GM23338 (cell line): Measurements from ENCODE around the gene ZNF536. TPM values are rescaled to one million over a fixed set of nuclear protein-coding genes. Genes with fewer than 3 reads are reported as not detected.
"Not testable (repeated sequence)": the region's sequence is repeated elsewhere in the genome, so short reads cannot be mapped to it uniquely, and the experiment has no call there.

Experiments
- ATAC-seq: fragments of 200-7000 bp; cut with Tn5 transposase; 3 replicates; pipeline ENCODE4 v1.9.1; 2020
- DNase-seq: peaks from one replicate; pipeline ENCODE4 v3.0.0-alpha.2; 2015; ENCODE audit warnings: low spot score
- H2AFZ ChIP-seq: fragments of 200-600 bp; sonication (generic); 2 replicates; pipeline ENCODE4 v1.8.0; 2016; ENCODE audit warnings: antibody characterized with exemption, mild to moderate bottlenecking, moderate library complexity
- H3F3A ChIP-seq: fragments of 200-600 bp; sonication (generic); replicated peaks from 2 replicates; pipeline ENCODE4 v1.8.0; 2017; ENCODE audit warnings: antibody characterized with exemption, mixed run types, low read depth
- H3K27ac ChIP-seq: fragments of 200-600 bp; sonication (generic); 2 replicates; pipeline ENCODE4 v1.6.1; 2016; ENCODE audit warnings: low read depth
- H3K27me3 ChIP-seq: fragments of 200-600 bp; sonication (generic); 2 replicates; pipeline ENCODE4 v1.8.0; 2016; ENCODE audit warnings: mild to moderate bottlenecking, mixed run types, moderate library complexity; ENCODE audit not compliant: insufficient read depth
- H3K36me3 ChIP-seq: fragments of 200-600 bp; sonication (generic); 2 replicates; pipeline ENCODE4 v1.8.0; 2016; ENCODE audit warnings: mild to moderate bottlenecking; ENCODE audit not compliant: insufficient read depth
- H3K4me1 ChIP-seq: fragments of 200-600 bp; sonication (generic); 2 replicates; pipeline ENCODE4 v1.8.0; 2016; ENCODE audit warnings: mild to moderate bottlenecking, moderate library complexity; ENCODE audit not compliant: insufficient read depth
- H3K4me2 ChIP-seq: fragments of 200-600 bp; sonication (generic); 2 replicates; pipeline ENCODE4 v1.7.1; 2017; ENCODE audit warnings: mixed run types
- H3K4me3 ChIP-seq: fragments of 200-600 bp; sonication (generic); 2 replicates; pipeline ENCODE4 v1.6.1; 2016; ENCODE audit warnings: mixed run types
- H3K79me2 ChIP-seq: fragments of 200-600 bp; sonication (generic); replicated peaks from 2 replicates; pipeline ENCODE4 v1.8.0; 2017; ENCODE audit warnings: mild to moderate bottlenecking; ENCODE audit not compliant: insufficient read depth
- H3K9me2 ChIP-seq: fragments of 200-600 bp; sonication (generic); 2 replicates; pipeline ENCODE4 v1.8.0; 2017; ENCODE audit not compliant: insufficient read depth
- H4K20me1 ChIP-seq: fragments of 200-600 bp; sonication (generic); replicated peaks from 2 replicates; pipeline ENCODE4 v1.8.0; 2017; ENCODE audit warnings: mild to moderate bottlenecking; ENCODE audit not compliant: insufficient read depth
- H3K27ac Mint-ChIP-seq: 2 replicates; pipeline ENCODE4 v1.8.0; 2020; ENCODE audit warnings: inconsistent platforms, mild to moderate bottlenecking, moderate library complexity, mixed read lengths
- H3K27me3 Mint-ChIP-seq: 3 replicates; pipeline ENCODE4 v1.8.0; 2022; ENCODE audit warnings: low read depth, mild to moderate bottlenecking, moderate library complexity, mixed read lengths, inconsistent platforms; ENCODE audit not compliant: insufficient read depth, poor library complexity
- H3K36me3 Mint-ChIP-seq: 3 replicates; pipeline ENCODE4 v1.8.0; 2021; ENCODE audit warnings: low read depth, mild to moderate bottlenecking, inconsistent platforms, moderate library complexity, mixed read lengths
- H3K4me1 Mint-ChIP-seq: 3 replicates; pipeline ENCODE4 v1.8.0; 2020; ENCODE audit warnings: mild to moderate bottlenecking, inconsistent platforms, mixed read lengths
- H3K4me3 Mint-ChIP-seq: 3 replicates; pipeline ENCODE4 v1.8.0; 2021; ENCODE audit warnings: moderate library complexity, mild to moderate bottlenecking, inconsistent platforms, mixed read lengths
- H3K9me3 Mint-ChIP-seq: 3 replicates; pipeline ENCODE4 v1.8.0; 2020; ENCODE audit warnings: moderate library complexity, mild to moderate bottlenecking, inconsistent platforms, mixed read lengths
- CREB1 ChIP-seq: fragments of 250-450 bp; sonication (Bioruptor Pico); IDR thresholded peaks from 2 replicates; pipeline ENCODE4 v1.5.0; 2020; ENCODE audit warnings: low read depth, mild to moderate bottlenecking, moderate library complexity
- CTCF ChIP-seq, 2 experiments: fragments of 200-600 bp in 1 of 2; sonication (generic) in 1 of 2; conservative IDR thresholded peaks; 2 replicates each; pipeline versions ENCODE4 v1.5.1 to v1.6.1; 2016 to 2017; ENCODE audit warnings: antibody characterized with exemption in 2 of 2, low read depth in 2 of 2, mild to moderate bottlenecking in 2 of 2, moderate library complexity in 1 of 2
- EZH2 ChIP-seq: fragments of 200-600 bp; sonication (generic); IDR thresholded peaks from one replicate; pipeline ENCODE4 v1.8.0; 2017; ENCODE audit warnings: antibody characterized with exemption, mild to moderate bottlenecking, low read depth; ENCODE audit not compliant: unreplicated experiment
- JUNB ChIP-seq: IDR thresholded peaks from one replicate; pipeline ENCODE4 v1.6.1; 2016; ENCODE audit warnings: antibody characterized with exemption; ENCODE audit not compliant: unreplicated experiment
- NANOG ChIP-seq: IDR thresholded peaks from 2 replicates; pipeline ENCODE4 v1.6.1; 2016; ENCODE audit warnings: antibody characterized with exemption, borderline replicate concordance
- POLR2AphosphoS5 ChIP-seq: IDR thresholded peaks from 2 replicates; pipeline ENCODE4 v1.6.1; 2016; ENCODE audit warnings: antibody characterized with exemption, low read depth
- STAT1 ChIP-seq: IDR thresholded peaks from one replicate; pipeline ENCODE4 v1.6.1; 2016; ENCODE audit warnings: antibody characterized with exemption; ENCODE audit not compliant: unreplicated experiment
- ZNF114 ChIP-seq: fragments of 250-450 bp; sonication (Bioruptor Pico); IDR thresholded peaks from 2 replicates; pipeline ENCODE4 v1.5.0; 2020; ENCODE audit warnings: mild to moderate bottlenecking, moderate library complexity
- ZNF462 ChIP-seq: fragments of 250-450 bp; sonication (Bioruptor Pico); IDR thresholded peaks from 2 replicates; pipeline ENCODE4 v1.5.0; 2020; ENCODE audit warnings: mild to moderate bottlenecking, moderate library complexity
- polyA plus RNA-seq: library from polyadenylated mRNA; unstranded; fragments of >200 nt; fragmentation: Nextera tagmentation; extraction: Ambion mirVana; gene quantifications from 2 replicates; pipeline ENCODE4 v1.2.1, GENCODE V29; 2016
- total RNA-seq: library from RNA; depleted of rRNA; stranded (reverse); fragments of >200 nt; shearing (Covaris generic); gene quantifications from 2 replicates; pipeline ENCODE4 v1.2.3, GENCODE V29; 2014
- TF ChIP-seq, protein P1 (sequence below): IDR thresholded peaks from 2 replicates; pipeline ENCODE4 v1.6.1; 2016; ENCODE audit warnings: antibody characterized with exemption

ZNF536 gene
- total and polyA plus RNA-seq, 2 experiments from 2014 or later: 0.07 TPM; not detected in 1

DNA sequence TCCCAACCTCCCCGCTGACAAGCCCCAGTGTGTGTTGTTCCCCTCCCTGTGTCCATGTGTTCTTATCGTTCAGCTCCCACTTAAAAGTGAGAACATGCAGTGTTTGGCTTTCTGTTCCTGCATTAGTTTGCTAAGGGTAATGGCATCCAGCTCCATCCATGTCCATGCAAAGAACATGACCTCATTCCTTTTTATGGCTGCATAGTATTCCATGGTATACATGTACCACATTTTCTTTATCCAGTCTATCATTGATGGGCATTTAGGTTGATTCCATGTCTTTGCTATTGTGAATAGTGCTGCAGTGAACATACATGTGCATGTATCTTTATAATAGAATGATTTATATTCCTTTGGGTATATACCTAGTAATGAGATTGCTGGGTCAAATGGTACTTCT, 114.1 kb downstream of the ZNF536 start:
- H3K27ac ChIP-seq, H3K4me3 Mint-ChIP-seq, H3K36me3 Mint-ChIP-seq, H3K79me2 ChIP-seq, H3K9me2 ChIP-seq, H3K9me3 Mint-ChIP-seq, ATAC-seq, H3K36me3 ChIP-seq, H4K20me1 ChIP-seq, H3K27ac Mint-ChIP-seq, DNase-seq, H3K4me2 ChIP-seq, H3K4me3 ChIP-seq, H2AFZ ChIP-seq, H3K27me3 ChIP-seq, H3K27me3 Mint-ChIP-seq, H3K4me1 ChIP-seq, H3F3A ChIP-seq: not testable (repeated sequence)
- peaks cover 11% of the 10 kb centered on the region; the same call in 2 of the 3 replicates for H3K4me1 Mint-ChIP-seq

GRCh38 chr19:30487178-30487577, 115.0 kb downstream of the ZNF536 start:
- Histone ChIP-seq H3K4me3 (no peak overlapping the region), H3K9me2 (0 out of 2 replicates have a peak, but pooled peaks cover 3% of the 10 kb centered on the region), H3K36me3 (no peaks in the 10 kb centered on the region), H2AFZ (no peak overlapping the region), H3K4me1 (peaks cover 14% of the 10 kb centered on the region), H3K79me2 (no peaks in the 10 kb centered on the region), H3K4me2 (no peak overlapping the region), H3K27ac (no peak overlapping the region), H4K20me1 (no peaks in the 10 kb centered on the region), H3K27me3 (no peaks in the 10 kb centered on the region), H3F3A (no peaks in the 10 kb centered on the region)
- Mint-ChIP-seq H3K4me3 (no peak overlapping the region), H3K36me3 (peaks cover 2% of the 10 kb centered on the region; the same call in 1 of the 3 replicates), H3K4me1 (peaks cover 20% of the 10 kb centered on the region), H3K9me3 (peaks cover 6% of the 10 kb centered on the region; the same call in 2 of the 3 replicates), H3K27me3 (peaks cover 9% of the 10 kb centered on the region), H3K27ac (no peak overlapping the region)
- no peak for ATAC-seq
- DNase-seq: no peak
- no peak for TF ChIP-seq ZNF114 (CRISPR knock-in tag)
- no peak for TF ChIP-seq POLR2AphosphoS5
- no peak for TF ChIP-seq CREB1 (CRISPR knock-in tag)
- no peak for TF ChIP-seq STAT1
- TF ChIP-seq ZNF462 (CRISPR knock-in tag): no peak
- TF ChIP-seq NANOG: no peak
- TF ChIP-seq CTCF (conservative IDR thresholded peaks at IDR 0.05; ENCODE audit: low read depth in 2 of 2): no peak
- TF ChIP-seq, protein P1, sequence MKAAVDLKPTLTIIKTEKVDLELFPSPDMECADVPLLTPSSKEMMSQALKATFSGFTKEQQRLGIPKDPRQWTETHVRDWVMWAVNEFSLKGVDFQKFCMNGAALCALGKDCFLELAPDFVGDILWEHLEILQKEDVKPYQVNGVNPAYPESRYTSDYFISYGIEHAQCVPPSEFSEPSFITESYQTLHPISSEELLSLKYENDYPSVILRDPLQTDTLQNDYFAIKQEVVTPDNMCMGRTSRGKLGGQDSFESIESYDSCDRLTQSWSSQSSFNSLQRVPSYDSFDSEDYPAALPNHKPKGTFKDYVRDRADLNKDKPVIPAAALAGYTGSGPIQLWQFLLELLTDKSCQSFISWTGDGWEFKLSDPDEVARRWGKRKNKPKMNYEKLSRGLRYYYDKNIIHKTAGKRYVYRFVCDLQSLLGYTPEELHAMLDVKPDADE: no peak
- no peak for TF ChIP-seq EZH2
- no peak for TF ChIP-seq JUNB
